ENCODE results near the gene CDH23. TPM values are rescaled to one million over a fixed set of nuclear protein-coding genes. Genes with fewer than 3 reads are reported as not detected.

CDH23 gene
- total RNA-seq, 1 experiment from 2014 or later = 2.9 TPM

GRCh38 chr10:71578069-71578468 is 181.3 kb downstream of the CDH23 start:
- CTCF ChIA-PET = interaction anchor here (1.0 to 1.6 kb wide), 4 partner anchors 9 to 263 kb away, joined by 3 to 4 read pairs (median 4); no protein-coding TSS in a partner anchor
- no peak for ATAC-seq

GRCh38 chr10:71579668-71580067 is 182.9 kb downstream of the CDH23 start:
- Mint-ChIP-seq H3K4me1 (peaks cover 28% of the 10 kb centered on the region), H3K9me3 (no peaks in the 10 kb centered on the region), H3K4me3 (no peak overlapping the region), H3K27ac (no peak overlapping the region), H3K36me3 (no peaks in the 10 kb centered on the region), H3K27me3 (ENCODE audit: low read depth) (no peaks in the 10 kb centered on the region; the same call in 1 of the 2 replicates)
- no peak for ATAC-seq
- ChIA-PET CTCF (interaction anchor here (1.3 to 2.2 kb wide), 2 partner anchors 9 to 30 kb away, joined by 3 to 7 read pairs; no protein-coding TSS in a partner anchor), POLR2A (no interaction called here)
- DNase-seq (ENCODE audit: low spot score) = no peak
- TF ChIP-seq ZNF416 (CRISPR knock-in tag; IDR thresholded peaks at IDR 0.05) (no peak), HMGXB4 (CRISPR knock-in tag; IDR thresholded peaks at IDR 0.05) (no peak), TEAD1 (CRISPR knock-in tag; IDR thresholded peaks at IDR 0.05) (no peak), MYBL2 (CRISPR knock-in tag; IDR thresholded peaks at IDR 0.05) (no peak), E2F5 (CRISPR knock-in tag; IDR thresholded peaks at IDR 0.05) (no peak), ERG (CRISPR knock-in tag; IDR thresholded peaks at IDR 0.05) (no peak), E2F4 (CRISPR knock-in tag; IDR thresholded peaks at IDR 0.05; ENCODE audit: borderline replicate concordance, low read depth) (no peak), SMAD4 (CRISPR knock-in tag; IDR thresholded peaks at IDR 0.05) (no peak), CBFB (CRISPR knock-in tag; IDR thresholded peaks at IDR 0.05; ENCODE audit: low read depth) (no peak), ATF1 (CRISPR knock-in tag; IDR thresholded peaks at IDR 0.05) (no peak), IRF1 (CRISPR knock-in tag; IDR thresholded peaks at IDR 0.05) (no peak), OVOL2 (CRISPR knock-in tag; IDR thresholded peaks at IDR 0.05; ENCODE audit: borderline replicate concordance) (no peak), CREB1 (CRISPR knock-in tag; IDR thresholded peaks at IDR 0.05) (no peak), GRHL2 (CRISPR knock-in tag; IDR thresholded peaks at IDR 0.05; ENCODE audit: insufficient replicate concordance, severe bottlenecking) (no peak)
- TF ChIP-seq, protein P1, sequence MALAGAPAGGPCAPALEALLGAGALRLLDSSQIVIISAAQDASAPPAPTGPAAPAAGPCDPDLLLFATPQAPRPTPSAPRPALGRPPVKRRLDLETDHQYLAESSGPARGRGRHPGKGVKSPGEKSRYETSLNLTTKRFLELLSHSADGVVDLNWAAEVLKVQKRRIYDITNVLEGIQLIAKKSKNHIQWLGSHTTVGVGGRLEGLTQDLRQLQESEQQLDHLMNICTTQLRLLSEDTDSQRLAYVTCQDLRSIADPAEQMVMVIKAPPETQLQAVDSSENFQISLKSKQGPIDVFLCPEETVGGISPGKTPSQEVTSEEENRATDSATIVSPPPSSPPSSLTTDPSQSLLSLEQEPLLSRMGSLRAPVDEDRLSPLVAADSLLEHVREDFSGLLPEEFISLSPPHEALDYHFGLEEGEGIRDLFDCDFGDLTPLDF (CRISPR knock-in tag; IDR thresholded peaks at IDR 0.05) = no peak
- TF ChIP-seq, protein P2, sequence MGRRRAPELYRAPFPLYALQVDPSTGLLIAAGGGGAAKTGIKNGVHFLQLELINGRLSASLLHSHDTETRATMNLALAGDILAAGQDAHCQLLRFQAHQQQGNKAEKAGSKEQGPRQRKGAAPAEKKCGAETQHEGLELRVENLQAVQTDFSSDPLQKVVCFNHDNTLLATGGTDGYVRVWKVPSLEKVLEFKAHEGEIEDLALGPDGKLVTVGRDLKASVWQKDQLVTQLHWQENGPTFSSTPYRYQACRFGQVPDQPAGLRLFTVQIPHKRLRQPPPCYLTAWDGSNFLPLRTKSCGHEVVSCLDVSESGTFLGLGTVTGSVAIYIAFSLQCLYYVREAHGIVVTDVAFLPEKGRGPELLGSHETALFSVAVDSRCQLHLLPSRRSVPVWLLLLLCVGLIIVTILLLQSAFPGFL (CRISPR knock-in tag; IDR thresholded peaks at IDR 0.05; ENCODE audit: borderline replicate concordance) = no peak
- TF ChIP-seq, protein P3, sequence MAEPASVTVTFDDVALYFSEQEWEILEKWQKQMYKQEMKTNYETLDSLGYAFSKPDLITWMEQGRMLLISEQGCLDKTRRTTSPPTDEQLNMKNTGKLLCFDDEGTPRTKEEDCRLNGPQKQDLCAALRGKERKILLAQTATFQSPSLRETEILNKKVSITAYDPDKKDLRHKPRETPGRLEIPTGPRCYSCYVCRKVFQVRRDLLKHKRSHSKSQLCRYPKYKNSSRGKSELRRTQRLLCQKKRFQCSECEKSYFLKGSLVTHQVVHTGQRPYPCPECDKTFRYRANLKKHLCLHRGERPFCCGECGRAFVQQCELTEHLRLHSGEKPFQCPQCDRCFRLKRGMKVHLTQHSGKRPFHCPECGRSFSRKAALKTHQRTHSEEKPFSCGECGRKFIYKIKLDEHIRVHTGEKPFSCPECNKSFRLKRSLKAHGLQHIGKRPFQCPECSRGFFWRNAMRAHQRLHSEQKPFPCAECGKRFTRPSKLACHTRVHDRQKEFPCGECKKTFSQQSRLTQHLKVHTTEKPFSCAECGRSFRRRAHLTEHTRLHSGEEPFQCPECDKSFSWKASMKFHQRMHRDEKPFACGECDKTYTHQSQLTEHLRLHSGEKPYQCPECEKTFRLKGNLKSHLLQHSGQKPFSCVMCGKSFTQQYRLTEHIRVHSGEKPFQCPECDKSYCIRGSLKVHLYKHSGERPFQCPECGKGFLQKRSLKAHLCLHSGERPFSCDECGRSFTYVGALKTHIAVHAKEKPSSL (CRISPR knock-in tag; conservative IDR thresholded peaks at IDR 0.05) = no peak

More at GRCh38 chr10:71578069-71578468, 181.3 kb downstream of the CDH23 start:
- POLR2A ChIA-PET = no interaction called here
- Mint-ChIP-seq H3K4me3 (no peak overlapping the region), H3K27me3 (ENCODE audit: low read depth) (no peaks in the 10 kb centered on the region; the same call in 1 of the 2 replicates), H3K9me3 (no peaks in the 10 kb centered on the region), H3K4me1 (peaks cover 31% of the 10 kb centered on the region), H3K36me3 (no peaks in the 10 kb centered on the region), H3K27ac (no peak overlapping the region)
- TF ChIP-seq, protein P4, sequence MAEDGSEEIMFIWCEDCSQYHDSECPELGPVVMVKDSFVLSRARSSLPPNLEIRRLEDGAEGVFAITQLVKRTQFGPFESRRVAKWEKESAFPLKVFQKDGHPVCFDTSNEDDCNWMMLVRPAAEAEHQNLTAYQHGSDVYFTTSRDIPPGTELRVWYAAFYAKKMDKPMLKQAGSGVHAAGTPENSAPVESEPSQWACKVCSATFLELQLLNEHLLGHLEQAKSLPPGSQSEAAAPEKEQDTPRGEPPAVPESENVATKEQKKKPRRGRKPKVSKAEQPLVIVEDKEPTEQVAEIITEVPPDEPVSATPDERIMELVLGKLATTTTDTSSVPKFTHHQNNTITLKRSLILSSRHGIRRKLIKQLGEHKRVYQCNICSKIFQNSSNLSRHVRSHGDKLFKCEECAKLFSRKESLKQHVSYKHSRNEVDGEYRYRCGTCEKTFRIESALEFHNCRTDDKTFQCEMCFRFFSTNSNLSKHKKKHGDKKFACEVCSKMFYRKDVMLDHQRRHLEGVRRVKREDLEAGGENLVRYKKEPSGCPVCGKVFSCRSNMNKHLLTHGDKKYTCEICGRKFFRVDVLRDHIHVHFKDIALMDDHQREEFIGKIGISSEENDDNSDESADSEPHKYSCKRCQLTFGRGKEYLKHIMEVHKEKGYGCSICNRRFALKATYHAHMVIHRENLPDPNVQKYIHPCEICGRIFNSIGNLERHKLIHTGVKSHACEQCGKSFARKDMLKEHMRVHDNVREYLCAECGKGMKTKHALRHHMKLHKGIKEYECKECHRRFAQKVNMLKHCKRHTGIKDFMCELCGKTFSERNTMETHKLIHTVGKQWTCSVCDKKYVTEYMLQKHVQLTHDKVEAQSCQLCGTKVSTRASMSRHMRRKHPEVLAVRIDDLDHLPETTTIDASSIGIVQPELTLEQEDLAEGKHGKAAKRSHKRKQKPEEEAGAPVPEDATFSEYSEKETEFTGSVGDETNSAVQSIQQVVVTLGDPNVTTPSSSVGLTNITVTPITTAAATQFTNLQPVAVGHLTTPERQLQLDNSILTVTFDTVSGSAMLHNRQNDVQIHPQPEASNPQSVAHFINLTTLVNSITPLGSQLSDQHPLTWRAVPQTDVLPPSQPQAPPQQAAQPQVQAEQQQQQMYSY (CRISPR knock-in tag; IDR thresholded peaks at IDR 0.05) = no peak
- no peak for TF ChIP-seq GTF2I (CRISPR knock-in tag; conservative IDR thresholded peaks at IDR 0.05)
- DNase-seq (ENCODE audit: low spot score) = no peak

Measured in WTC11 (cell line).